Stomach smooth muscle (tissue), 2 donors: Measurements from ENCODE around the gene GYPA.
"Not testable (repeated sequence)": the region's sequence is repeated elsewhere in the genome, so short reads cannot be mapped to it uniquely, and the experiment has no call there.

Experiments used
- H3K27ac ChIP-seq: one replicate; pipeline ENCODE4 v1.7.0; 2013; ENCODE audit warnings: mild to moderate bottlenecking, low read length, inconsistent platforms
- H3K27me3 ChIP-seq, 2 donors: one replicate each; pipeline ENCODE4 v1.7.0; 2013; ENCODE audit warnings: low read length in 2 of 2; ENCODE audit not compliant: insufficient read depth in 2 of 2, control insufficient read depth in 1 of 2
- H3K36me3 ChIP-seq, 2 donors: one replicate each; pipeline ENCODE4 v1.7.0; 2013; ENCODE audit warnings: low read length in 2 of 2; ENCODE audit not compliant: control insufficient read depth in 2 of 2, insufficient read depth in 2 of 2
- H3K4me1 ChIP-seq: one replicate; pipeline ENCODE4 v1.7.0; 2013; ENCODE audit warnings: low read length; ENCODE audit not compliant: control insufficient read depth, insufficient read depth
- H3K4me3 ChIP-seq, 2 donors: one replicate each; pipeline ENCODE4 v1.7.0; 2013; ENCODE audit warnings: low read length in 2 of 2
- H3K9ac ChIP-seq, 2 donors: one replicate each; pipeline ENCODE4 v1.7.0; 2013; ENCODE audit warnings: low read length in 2 of 2, mild to moderate bottlenecking in 1 of 2
- H3K9me3 ChIP-seq, 2 donors: one replicate each; pipeline ENCODE4 v1.7.0; 2013; ENCODE audit warnings: low read length in 2 of 2; ENCODE audit not compliant: control insufficient read depth in 2 of 2
- donor health status: healthy.
- donor health status: Pancreatic carcinoma.

Gene GYPA

DNA sequence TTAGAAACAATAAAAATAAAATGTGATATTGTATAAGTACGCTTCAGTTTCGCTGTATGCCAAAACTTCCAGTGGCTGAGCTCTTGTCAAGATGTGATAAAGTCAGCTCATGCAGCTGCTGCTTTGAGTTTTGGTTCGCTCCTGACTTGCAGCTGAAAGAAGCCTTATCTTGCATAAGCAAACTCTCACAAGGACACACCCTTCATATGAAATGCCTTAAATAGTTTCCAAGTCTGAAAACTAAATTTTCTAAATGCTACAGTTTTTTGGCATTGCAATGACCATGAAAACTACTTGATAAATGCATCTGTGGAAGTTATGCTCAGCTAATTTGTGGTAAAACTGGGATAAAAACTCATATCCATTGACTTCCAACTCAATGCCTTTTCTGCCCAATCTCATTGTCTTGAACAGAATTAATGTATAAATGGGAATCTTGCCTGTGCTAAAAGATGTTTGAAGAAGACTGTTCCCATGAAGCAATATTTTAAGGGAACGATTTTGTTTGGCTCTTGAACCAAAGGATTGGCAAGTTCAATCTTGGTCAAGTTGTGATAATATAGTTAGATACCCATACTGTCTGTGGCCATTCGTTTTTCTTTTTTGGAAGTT lies 11.7 kb downstream of the GYPA start:
- H3K4me1 ChIP-seq, H3K9me3 ChIP-seq, H3K27me3 ChIP-seq, H3K9ac ChIP-seq, H3K4me3 ChIP-seq, H3K27ac ChIP-seq, H3K36me3 ChIP-seq: not testable (repeated sequence)

DNA sequence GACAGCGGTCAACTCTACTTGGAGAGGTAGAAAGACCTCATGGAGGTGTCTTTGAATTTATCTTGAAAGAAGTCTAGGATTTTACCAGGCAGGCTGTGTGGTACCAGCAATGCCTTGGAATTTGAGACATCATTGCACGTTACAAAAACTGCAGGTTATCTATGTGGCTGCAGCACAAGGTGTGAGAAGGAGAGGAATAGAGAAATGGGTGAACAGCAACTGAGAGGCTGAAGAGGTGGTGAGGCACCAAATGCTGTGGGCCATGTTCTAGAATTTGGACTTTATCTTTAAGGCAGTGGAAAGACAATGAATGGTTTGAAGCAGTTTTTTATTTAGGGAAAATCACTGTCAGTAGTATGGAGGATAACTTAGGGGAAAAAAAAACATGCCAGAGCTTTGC lies 15.4 kb downstream of the GYPA start:
- not testable (repeated sequence) for H3K36me3 ChIP-seq, H3K9ac ChIP-seq, H3K27ac ChIP-seq, H3K27me3 ChIP-seq, H3K9me3 ChIP-seq, H3K4me3 ChIP-seq, H3K4me1 ChIP-seq

DNA sequence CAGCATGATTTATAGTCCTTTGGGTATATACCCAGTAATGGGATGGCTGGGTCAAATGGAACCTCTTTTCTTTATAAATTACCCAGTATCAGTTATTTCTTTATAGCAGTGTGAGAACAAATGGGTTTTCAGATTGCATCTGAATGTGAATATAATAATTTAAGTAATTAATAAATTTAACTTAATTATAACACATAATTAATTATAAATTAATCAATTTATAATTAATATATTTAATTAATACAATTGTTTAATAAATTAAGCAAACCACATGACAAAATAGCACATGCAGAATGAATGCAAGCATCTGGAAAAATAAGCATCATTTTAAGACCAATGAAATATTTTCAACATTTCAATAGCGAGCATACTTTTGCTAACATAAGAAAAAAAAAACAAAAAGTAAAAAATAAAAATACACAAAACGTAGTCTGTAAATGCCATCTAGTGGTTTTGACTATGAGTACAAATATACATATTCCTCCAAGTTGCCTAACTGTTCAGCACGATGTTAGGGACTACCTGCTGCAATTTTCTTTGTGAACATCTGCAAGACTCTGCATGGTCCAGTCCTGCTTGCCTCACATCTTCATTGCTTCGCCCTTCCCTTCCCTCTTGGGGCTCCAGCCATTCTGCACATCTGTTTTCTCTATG lies 16.4 kb downstream of the GYPA start:
- H3K36me3 ChIP-seq, H3K9ac ChIP-seq, H3K9me3 ChIP-seq, H3K27me3 ChIP-seq, H3K27ac ChIP-seq, H3K4me1 ChIP-seq, H3K4me3 ChIP-seq: not testable (repeated sequence)

DNA sequence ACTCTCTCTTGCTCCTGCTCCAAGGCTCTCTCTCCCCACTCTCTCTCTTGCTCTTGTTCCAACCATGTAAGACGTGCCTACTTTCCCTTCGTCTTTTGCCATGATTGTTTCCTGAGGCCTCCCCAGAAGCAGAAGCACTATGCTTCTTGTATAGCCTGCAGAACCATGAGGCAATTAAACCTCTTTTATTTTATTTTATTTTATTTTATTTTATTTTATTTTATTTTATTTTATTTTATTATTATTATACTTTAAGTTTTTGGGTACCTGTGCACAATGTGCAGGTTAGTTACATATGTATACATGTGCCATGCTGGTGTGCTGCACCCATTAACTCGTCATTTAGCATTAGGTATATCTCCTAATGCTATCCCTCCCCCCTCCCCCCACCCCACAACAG lies 17.2 kb downstream of the GYPA start:
- H3K27ac ChIP-seq, H3K27me3 ChIP-seq, H3K4me1 ChIP-seq, H3K36me3 ChIP-seq, H3K9me3 ChIP-seq, H3K9ac ChIP-seq, H3K4me3 ChIP-seq: not testable (repeated sequence)

DNA sequence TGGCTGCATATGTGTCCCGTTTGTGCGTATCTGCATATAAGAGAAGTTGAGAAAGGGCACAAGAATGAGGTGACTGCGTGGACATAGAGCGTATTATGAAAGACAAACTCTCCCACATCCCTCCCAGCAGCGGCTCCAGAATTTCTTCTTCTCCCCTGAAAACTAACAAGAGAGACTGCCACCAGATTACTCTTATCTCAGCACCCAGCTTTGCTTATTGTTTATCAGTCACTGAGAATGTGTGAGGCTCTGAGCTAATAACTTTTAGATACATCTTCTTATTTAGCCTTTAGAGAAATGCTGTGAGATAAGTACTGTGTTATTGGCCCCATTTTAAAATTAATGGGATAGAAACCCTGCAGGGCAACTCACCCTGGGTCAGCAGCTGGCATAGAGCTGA lies 20.8 kb downstream of the GYPA start:
- H3K9me3 ChIP-seq, H3K4me1 ChIP-seq, H3K27ac ChIP-seq, H3K36me3 ChIP-seq, H3K4me3 ChIP-seq, H3K27me3 ChIP-seq, H3K9ac ChIP-seq: not testable (repeated sequence)

DNA sequence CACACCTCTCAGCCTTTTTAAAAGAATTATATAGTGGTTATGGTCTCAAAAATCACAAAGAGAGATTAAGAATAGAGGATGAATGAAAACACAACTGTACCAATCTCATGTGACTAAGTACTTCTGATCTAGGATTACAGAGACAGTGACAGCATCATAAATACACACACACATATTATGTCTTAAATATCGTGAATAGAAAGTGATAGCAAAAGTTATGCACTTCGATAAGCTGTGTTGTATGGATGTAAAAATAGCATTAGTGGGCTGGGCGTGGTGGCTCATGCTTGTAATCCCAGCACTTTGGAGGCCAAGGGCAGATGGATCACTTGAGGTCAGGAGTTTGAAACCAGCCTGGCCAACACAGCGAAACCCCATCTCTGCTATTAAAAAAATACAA lies 25.0 kb downstream of the GYPA start:
- Histone ChIP-seq H3K27me3 (no peaks in the 10 kb centered on the region), H3K4me1 (no peaks in the 10 kb centered on the region), H3K36me3 (no peaks in the 10 kb centered on the region), H3K27ac (no peak overlapping the region), H3K9me3 (no peaks in the 10 kb centered on the region), H3K9ac (no peak overlapping the region), H3K4me3 (no peak overlapping the region)

DNA sequence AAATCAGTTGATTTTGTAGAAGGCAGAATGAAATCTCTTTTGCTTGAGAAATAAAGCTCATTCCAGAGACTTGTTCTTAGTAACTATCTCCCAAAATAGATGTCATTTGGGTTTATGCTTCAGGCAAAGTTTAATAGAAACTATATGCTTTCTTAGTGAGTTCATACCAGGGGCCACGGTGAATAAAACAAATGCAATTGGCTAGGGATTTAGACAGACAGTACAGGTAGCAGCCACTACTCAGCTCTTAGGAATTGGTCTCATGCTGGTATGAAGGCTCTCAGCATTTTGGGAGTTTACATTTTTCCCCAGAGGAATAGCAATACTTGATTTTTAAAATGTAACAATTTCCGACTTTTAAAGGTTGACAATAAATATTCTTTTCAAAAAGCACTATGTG lies 27.0 kb downstream of the GYPA start:
- H3K27ac ChIP-seq = no peak overlapping the region
- no peak overlapping the region for H3K4me3 ChIP-seq
- no peak overlapping the region for H3K9ac ChIP-seq
- no peaks in the 10 kb centered on the region for H3K36me3 ChIP-seq
- H3K4me1 ChIP-seq = no peaks in the 10 kb centered on the region
- H3K9me3 ChIP-seq = no peaks in the 10 kb centered on the region
- H3K27me3 ChIP-seq = no peaks in the 10 kb centered on the region

DNA sequence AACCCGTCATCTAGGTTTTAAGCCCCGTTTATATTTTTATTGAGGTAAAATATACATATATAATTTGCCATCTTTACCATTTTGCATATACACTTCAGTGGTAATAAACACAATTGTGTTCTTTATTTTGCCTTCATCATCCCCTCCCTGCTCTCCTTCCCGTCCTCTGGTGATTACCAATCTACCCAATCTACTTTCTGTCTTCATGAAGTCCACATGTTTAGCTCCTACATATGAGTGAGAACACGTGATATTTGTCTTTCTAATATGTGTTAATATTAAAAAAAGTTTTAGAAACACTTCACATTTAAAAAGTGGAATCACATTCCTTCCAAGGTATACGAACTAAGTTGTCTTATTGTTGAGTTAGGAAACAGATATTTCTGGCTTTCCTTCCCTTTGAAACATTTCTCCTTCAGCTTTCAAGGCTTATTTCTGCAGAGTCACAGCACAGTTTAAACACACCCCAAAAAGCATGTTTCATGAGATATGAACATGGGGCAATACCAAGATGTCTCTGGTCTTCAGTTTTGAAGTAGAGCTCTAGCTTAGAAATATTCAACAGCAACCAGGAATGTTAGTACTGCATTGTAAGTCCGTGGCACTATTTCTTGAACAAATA lies 35.9 kb downstream of the GYPA start:
- H3K4me1 ChIP-seq = no peaks in the 10 kb centered on the region
- H3K4me3 ChIP-seq = no peak overlapping the region
- no peaks in the 10 kb centered on the region for H3K27me3 ChIP-seq
- no peak overlapping the region for H3K27ac ChIP-seq
- H3K9ac ChIP-seq = no peak overlapping the region
- no peaks in the 10 kb centered on the region for H3K9me3 ChIP-seq
- H3K36me3 ChIP-seq = no peaks in the 10 kb centered on the region

DNA sequence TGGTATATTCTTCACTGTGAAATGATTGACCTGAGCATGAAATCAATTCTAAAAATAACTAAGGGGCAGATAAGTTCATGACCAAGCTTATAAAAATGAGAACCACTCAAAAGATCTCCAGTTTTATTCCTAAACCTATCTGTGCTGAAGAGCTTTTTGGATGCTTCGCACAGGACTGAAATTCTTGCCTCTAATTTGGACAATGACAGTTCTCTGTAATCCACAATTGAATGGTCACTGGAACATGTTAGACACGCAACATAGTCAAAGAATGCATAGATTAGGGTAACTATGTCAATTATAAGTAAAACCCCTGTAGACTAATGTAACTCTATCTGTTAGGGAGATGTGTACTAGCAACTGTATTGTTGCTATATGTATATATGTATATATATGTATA lies 42.7 kb downstream of the GYPA start:
- H3K9ac ChIP-seq, H3K27ac ChIP-seq, H3K4me3 ChIP-seq, H3K9me3 ChIP-seq, H3K4me1 ChIP-seq, H3K36me3 ChIP-seq, H3K27me3 ChIP-seq: not testable (repeated sequence)

DNA sequence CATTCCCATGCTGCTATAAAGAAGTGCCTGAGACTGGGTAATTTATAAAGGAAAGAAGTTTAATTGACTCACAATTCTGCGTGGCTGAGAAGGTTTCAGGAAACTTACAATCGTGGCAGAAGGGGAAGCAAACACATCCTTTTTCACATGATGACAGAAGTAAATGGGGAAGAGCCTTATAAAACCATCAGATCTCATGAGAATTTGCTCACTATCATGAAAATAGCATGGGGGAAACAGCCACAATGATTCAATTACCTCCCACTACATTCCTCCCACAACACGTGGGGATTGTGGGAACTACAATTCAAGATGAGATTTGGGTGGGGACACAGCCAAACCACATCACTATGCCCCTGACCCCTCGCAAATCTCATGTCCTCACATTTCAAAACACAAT lies 46.5 kb downstream of the GYPA start:
- not testable (repeated sequence) for H3K9ac ChIP-seq, H3K27ac ChIP-seq, H3K36me3 ChIP-seq, H3K4me3 ChIP-seq, H3K4me1 ChIP-seq, H3K9me3 ChIP-seq, H3K27me3 ChIP-seq

DNA sequence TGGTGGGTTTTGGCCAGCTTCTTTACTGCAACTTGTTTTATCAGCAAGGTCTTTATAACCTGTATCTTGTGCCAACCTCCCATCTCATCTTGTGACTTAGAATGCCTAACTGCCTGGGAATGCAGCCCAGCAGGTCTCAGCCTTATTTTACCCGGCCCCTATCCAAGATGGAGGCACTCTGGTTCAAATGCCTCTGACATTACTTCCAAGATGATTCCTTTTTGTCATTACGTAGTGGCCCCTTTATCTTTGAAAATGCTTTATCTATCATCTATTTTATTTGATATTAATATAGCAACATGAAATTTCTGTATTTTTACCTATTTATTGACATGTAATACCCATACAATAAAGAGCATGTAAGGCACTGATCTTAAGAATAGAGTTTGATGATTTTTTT lies 49.3 kb downstream of the GYPA start:
- H3K4me1 ChIP-seq, H3K36me3 ChIP-seq, H3K4me3 ChIP-seq, H3K9ac ChIP-seq, H3K27me3 ChIP-seq, H3K9me3 ChIP-seq, H3K27ac ChIP-seq: not testable (repeated sequence)
